Mammary epithelial cell (primary cell): Measurements from ENCODE around the gene NOTCH3.

Experiments
- EZH2 ChIP-seq: IDR thresholded peaks from 2 replicates; pipeline ENCODE4 v1.6.1; 2012; ENCODE audit warnings: low read length, inconsistent platforms, borderline replicate concordance
- TF ChIP-seq, protein P1 (sequence below), 2 donors: IDR thresholded peaks in 1 of 2; conservative IDR thresholded peaks in 1 of 2; 2 replicates each; pipeline ENCODE4 v1.5.1; 2011 to 2012; ENCODE audit warnings: inconsistent platforms in 2 of 2, low read length in 2 of 2, mild to moderate bottlenecking in 2 of 2, control low read depth in 1 of 2, low read depth in 1 of 2; ENCODE audit not compliant: insufficient read depth in 1 of 2; ENCODE audit errors: extremely low read depth in 1 of 2

DNA sequence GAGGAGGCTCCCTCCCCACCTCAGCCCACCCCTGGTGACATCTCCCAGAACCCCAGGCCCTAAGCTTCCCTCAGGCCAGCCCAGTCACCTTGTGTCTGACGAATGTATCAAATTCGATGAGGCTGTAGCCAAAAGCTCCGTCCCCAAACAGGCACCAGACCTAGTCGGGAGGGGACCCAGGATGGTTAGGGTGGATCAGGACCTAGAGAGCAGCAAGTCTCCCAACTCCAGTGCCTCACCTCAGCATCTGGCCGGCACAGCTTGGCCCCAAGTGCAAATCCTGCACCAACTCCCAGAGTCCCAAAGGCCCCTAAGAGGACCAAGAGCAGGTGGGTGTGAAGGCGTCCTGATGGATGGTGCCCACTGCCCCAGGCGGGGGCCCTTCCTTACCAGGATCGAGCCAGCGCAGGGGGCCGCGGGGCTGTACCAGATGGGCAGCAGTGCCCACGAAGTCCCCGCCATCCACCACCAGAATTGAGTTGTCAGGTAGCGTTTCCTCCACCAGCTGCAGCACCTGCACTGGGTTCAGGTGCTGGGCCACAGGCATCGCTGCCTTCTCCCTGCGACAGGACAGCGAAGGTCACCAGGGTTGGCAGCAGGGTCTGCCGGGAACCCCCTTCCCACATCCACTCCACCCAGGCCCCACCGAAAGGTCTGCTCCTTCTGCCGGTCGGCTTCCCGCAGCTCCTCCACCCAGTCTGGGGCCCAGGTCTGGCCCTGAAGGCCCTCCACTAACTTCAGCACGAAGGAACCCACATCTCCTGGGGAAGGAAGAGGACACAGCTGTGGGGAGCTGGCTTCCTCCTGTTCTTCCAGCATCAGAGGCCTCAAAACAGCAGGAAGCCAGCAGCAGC, 84.8 kb downstream of the NOTCH3 start:
- TF ChIP-seq, protein P1, sequence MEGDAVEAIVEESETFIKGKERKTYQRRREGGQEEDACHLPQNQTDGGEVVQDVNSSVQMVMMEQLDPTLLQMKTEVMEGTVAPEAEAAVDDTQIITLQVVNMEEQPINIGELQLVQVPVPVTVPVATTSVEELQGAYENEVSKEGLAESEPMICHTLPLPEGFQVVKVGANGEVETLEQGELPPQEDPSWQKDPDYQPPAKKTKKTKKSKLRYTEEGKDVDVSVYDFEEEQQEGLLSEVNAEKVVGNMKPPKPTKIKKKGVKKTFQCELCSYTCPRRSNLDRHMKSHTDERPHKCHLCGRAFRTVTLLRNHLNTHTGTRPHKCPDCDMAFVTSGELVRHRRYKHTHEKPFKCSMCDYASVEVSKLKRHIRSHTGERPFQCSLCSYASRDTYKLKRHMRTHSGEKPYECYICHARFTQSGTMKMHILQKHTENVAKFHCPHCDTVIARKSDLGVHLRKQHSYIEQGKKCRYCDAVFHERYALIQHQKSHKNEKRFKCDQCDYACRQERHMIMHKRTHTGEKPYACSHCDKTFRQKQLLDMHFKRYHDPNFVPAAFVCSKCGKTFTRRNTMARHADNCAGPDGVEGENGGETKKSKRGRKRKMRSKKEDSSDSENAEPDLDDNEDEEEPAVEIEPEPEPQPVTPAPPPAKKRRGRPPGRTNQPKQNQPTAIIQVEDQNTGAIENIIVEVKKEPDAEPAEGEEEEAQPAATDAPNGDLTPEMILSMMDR (conservative IDR thresholded peaks at IDR 0.05 in 1 of 2, IDR thresholded peaks at IDR 0.05 in 1 of 2; ENCODE audit: extremely low read depth in 1 of 2, insufficient read depth in 1 of 2, low read depth in 1 of 2, low read length in 2 of 2): no peak
- no peak for TF ChIP-seq EZH2
